Measurements from ENCODE around the gene CERS4.
"Not testable (repeated sequence)": the region's sequence is repeated elsewhere in the genome, so short reads cannot be mapped to it uniquely, and the experiment has no call there.

The CERS4 gene

DNA sequence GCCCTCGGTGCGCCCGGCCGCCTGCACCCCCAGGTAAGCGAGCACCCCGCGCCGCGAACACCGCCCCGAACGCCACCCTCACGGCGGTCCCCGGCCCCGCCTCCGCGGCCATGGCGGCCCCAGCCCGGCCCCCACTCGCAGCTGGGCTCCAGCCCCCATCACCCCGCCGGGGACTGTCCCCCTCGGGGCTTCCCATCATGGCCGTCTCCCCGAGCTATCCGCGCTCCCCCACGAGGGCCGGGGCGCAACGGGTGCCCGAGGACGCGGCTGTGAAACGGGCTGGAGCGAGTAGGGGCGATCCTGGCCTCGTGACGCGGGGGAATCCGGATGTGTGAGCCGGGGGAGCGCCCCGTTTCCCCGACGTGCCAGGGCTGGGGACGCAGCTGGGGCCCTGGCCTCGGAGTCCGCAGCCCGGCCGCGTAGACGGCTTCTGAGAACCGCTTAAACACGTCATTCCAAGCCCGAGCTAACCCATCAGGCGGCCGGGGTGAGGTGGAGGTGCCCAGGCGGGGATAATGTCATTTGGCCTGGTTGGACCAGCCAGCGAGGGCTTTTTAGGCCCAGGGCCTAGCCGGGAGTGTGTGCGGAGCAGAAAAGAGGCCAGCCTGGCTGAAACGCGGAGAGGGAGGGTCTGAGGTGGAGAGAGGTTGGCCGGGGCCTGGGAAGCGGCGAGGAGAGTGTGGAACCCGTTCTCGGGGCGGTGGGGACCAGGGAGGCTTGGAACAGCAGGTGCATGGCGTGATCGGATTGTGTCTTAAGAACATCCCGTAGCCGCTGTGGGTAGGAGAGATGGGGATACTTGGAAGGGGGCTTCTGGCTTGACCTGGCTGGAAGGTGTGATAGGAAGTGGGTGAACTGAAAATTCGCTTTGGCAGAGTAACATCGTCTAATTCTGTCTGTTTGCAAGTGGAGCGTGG is 550 bp downstream of the CERS4 start:
- peak; percentile 57 for DNase-seq (ENCODE audit: insufficient read length, low spot score)
- FAIRE-seq, result peak; percentile 79

DNA sequence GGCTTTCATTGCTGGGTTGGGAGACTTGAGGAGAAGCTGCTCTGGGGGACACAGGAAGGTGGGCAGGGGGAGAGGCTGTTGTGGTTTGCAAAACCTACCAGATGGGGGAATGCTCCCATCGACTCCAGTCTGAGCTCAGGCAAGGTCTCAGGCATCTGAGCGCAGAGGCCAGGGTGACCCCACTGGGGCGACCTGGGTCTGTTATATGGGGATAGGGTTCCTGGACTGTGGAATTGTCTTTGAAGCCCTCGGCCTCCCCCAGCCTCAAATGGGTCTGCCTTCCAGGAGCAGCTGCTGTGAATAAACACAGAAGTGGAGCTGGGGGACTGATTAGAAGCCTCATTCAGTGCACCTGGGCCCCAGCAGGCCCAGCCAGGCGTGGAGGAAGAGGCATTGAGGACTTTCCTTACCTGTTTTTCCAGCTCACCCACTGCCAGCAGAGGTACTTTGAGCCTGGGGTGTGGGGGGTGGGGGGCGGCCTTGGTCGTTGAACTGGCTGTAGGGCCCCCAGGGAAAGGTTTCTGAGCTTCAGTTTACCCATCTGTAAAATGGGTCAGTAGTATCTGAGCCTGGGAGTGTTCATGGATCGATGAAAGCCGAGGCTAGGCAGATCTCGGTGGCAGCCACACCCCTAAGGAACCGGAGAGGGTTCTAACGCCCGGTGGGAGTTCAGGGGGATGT is 1.4 kb downstream of the CERS4 start:
- FAIRE-seq (no peak), DNase-seq (ENCODE audit: insufficient read length, low spot score) (no peak)

DNA sequence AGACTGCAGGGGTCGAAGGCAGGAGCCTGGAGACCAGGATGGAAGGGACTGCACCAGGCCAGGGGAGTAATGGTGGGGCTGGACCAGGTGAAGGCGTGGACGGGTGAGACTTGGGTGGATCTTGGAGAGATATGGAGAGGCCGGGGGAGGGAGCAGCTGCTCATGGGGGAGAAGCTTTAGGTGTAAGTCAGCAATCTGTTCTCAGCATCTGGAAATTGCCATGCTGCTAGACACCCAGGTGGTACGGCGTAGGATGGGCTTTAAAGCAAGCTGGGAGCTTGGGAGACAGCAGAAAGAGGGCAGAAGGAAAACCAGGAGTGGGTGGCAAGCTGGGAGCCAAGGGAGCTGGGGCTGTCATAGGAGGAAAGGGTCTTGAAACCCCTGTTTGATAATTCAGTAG is 3.0 kb downstream of the CERS4 start:
- FAIRE-seq, result no peak

DNA sequence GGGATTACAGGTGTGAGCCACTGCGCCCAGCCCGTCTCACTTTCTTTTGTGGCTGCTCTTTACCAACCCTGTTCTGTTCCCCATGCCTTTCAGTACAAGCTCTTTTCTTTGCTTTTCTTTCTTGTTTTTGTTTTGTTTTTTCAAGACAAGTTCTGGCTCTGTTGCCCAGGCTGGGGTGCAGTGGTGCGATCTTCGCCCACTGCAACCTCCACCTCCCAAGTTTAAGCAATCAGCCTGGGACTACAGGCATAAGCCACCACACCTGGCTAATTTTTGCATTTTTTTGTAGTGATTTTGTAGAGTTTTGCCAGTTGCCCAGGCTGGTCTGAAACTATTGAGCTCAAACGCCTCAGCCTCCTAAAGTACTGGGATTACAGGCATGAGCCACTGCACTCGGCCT is 3.7 kb downstream of the CERS4 start:
- FAIRE-seq (no peak), DNase-seq (ENCODE audit: insufficient read length, low spot score) (no peak)

More for the DNA sequence above, 3.0 kb downstream of the CERS4 start:
- DNase-seq (ENCODE audit: insufficient read length, low spot score), result no peak

GRCh38 chr19:8213827-8214672 is 4.9 kb downstream of the CERS4 start:
- DNase-seq (ENCODE audit: insufficient read length, low spot score) (no peak), FAIRE-seq (no peak)

DNA sequence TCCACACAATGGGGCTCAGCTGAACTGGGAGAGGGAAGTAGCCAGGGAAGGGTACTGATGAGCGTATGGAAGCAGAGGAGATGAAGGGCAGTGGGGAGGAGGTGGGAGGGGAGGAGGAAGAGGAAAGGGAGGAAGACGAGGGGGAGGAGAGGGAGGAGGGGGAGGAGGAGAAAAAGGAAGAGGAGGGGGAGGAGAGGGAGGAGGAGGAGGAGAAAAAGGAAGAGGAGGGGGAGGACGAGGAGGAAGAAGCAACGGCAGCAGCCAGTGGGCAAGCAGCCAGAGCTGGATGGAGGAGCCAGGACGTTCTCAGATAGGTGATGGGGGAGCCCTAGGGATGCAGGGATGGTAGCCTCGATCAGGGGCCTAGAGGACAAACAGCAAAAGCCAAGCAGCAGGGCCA is 5.6 kb downstream of the CERS4 start:
- no peak for DNase-seq (ENCODE audit: insufficient read length, low spot score)
- FAIRE-seq, result no peak

GRCh38 chr19:8215783-8216182 is 6.6 kb downstream of the CERS4 start:
- DNase-seq (ENCODE audit: insufficient read length, low spot score) (no peak), FAIRE-seq (no peak)

GRCh38 chr19:8216357-8216756 is 7.2 kb downstream of the CERS4 start:
- FAIRE-seq, result no peak

DNA sequence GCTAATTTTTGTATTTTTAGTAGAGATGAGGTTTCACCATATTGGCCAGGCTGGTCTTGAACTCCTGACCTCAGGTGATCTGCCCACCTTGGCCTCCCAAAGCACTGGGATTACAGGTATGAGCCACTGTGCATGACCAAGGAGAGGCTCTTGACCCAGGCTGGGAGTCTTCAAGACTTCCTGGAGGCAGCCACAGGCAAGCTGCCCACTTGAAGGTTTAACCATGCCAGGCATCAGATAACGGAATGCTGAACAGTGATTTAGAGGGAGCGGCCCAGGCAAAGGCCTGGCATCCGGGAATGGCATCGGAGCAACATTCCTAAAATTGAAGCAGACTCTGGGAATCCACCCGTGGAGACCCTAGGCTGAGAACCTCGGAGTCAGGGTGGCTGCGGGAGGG is 9.0 kb downstream of the CERS4 start:
- not testable (repeated sequence) for DNase-seq (ENCODE audit: insufficient read length, low spot score); FAIRE-seq

More at GRCh38 chr19:8216357-8216756, 7.2 kb downstream of the CERS4 start:
- no peak for DNase-seq (ENCODE audit: insufficient read length, low spot score)

GRCh38 chr19:8220481-8220880 is 11.3 kb downstream of the CERS4 start:
- FAIRE-seq, result no peak
- no peak for DNase-seq (ENCODE audit: insufficient read length, low spot score)

DNA sequence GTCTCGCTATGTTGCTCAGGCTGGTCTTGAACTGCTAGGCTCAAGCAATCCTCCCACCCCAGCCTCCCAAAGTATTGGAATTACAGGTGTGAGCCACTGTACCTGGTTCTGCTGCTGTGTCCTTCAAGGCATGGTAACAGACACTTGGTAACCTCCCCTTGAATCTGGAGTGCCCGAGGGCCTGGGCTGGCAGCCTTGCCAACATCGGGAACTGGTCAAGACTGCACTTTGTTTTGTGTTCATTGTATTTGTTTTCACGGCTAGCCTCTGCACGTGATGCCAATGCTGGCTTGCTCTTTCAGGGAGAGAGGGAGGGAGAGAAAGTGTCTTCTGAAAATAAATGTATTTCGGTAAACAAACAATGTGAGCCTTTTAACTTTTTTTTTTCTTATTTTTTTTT is 12.0 kb downstream of the CERS4 start:
- FAIRE-seq (no peak), DNase-seq (ENCODE audit: insufficient read length, low spot score) (no peak)

- DNase-seq (ENCODE audit: insufficient read length, low spot score); FAIRE-seq: not testable (repeated sequence)
These were observed 14.3 kb downstream of the CERS4 start for GRCh38 chr19:8223442-8223841.

GRCh38 chr19:8224394-8225145 is 15.4 kb downstream of the CERS4 start:
- DNase-seq (ENCODE audit: insufficient read length, low spot score), result no peak
- no peak for FAIRE-seq

DNA sequence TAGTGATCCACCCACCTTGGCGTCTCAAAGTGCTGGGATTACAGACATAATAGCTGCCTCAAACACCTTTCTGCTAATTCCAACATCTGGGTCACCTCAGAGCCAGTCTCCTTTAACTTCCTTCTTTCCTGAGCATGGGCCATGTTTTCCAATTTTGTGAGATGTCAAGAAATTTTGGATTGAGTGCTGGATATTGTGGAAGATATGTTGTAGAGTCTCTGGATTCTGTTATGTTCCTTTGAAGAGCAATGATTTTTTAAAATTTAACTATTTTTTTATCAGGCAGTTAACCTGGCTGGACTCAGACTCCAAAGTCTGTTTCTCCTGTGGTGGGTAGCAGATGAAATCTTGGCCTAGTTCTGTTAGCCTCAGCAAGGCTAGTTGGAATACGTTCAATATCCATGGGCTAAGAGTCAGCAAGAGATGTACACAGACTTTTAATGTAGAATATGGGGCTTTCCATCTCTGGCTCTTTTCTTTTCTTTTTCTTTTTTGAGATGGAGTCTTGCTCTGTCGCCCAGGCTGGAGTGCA is 22.0 kb downstream of the CERS4 start:
- DNase-seq (ENCODE audit: insufficient read length, low spot score), result no peak
- no peak for FAIRE-seq

GRCh38 chr19:8233370-8233769 is 24.2 kb downstream of the CERS4 start:
- no peak for FAIRE-seq
- DNase-seq (ENCODE audit: insufficient read length, low spot score), result no peak

DNA sequence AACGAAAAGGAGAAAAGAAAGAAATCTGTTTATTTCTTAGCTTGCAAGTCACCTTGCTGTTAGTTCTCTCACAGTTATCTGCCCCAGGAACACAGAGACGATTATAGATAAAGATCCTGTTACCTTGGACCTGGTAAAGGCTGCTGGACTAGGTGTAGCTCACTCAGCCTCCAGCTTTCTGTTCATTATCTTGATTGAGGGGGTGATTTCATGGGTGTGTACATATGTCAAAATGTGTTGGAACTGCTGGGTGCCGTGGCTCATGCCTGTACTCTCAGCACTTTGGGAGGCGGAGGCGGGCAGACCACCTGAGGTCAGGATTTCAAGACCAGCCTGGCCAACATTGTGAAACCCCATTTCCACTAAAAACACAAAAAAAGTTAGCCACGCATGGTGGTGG is 27.9 kb downstream of the CERS4 start:
- DNase-seq (ENCODE audit: insufficient read length, low spot score) (no peak), FAIRE-seq (no peak)

DNA sequence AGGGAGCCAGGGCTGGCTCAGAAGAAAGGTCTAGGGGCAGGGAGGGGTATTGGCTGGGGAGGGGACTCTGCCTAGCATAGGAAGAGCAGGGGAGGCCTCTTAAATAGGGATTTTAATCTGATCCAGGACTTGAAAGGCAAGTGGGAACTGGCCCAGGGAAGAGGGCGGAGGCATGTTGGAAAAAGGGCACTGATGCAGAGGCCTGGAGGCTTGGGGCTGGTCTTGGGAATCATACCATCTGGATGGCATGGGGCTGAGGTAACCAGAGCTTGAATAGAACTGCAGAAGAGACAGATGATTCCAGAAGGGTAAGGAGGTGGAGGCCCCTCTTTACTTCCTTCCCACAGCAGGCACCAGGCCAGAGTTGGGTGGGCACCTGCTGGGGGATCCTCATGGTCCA is 29.1 kb downstream of the CERS4 start:
- no peak for DNase-seq (ENCODE audit: insufficient read length, low spot score)
- FAIRE-seq, result no peak

- no peak for DNase-seq (ENCODE audit: insufficient read length, low spot score)
- FAIRE-seq, result no peak
These were observed 30.5 kb downstream of the CERS4 start for GRCh38 chr19:8239528-8240273.

Data from HTR-8/SVneo (cell line).